Measurements from ENCODE around the gene GRK4. TPM values are rescaled to one million over a fixed set of nuclear protein-coding genes. Genes with fewer than 3 reads are reported as not detected.

The GRK4 gene
- polyA plus RNA-seq, 1 of the 3 experiments (the other 2 are of a cell fraction) = 2.7 TPM

GRCh38 chr4:3074846-3075651 is 111.7 kb downstream of the GRK4 start (continued):
- TF ChIP-seq FOXM1 (IDR thresholded peaks at IDR 0.05; ENCODE audit: low read depth) = no peak
- no peak for TF ChIP-seq SMC3 (IDR thresholded peaks at IDR 0.05; ENCODE audit: low read depth, low read length)
- no peak for TF ChIP-seq EZH2phosphoT487 (IDR thresholded peaks at IDR 0.05; ENCODE audit: borderline replicate concordance, low read depth)
- TF ChIP-seq IRF3 (IDR thresholded peaks at IDR 0.05; ENCODE audit: low read depth, low read length) = no peak

GRCh38 chr4:3075652-3075981 is 112.2 kb downstream of the GRK4 start:
- Histone ChIP-seq H3K4me3 (ENCODE audit: low read depth in 2 of 2, low read length in 1 of 2) (peak overlapping the region; percentile 85 to 93), H3K27ac (ENCODE audit: low read depth in 2 of 2, low read length in 1 of 2) (peak overlapping the region; percentile 13 to 96; a peak in 3 of 4 replicates), H3K9ac (peak overlapping the region; percentile 98), H3K9me3 (no peaks in the 10 kb centered on the region), H3K27me3 (ENCODE audit: insufficient read depth) (no peaks in the 10 kb centered on the region), H3K9me2 (no peaks in the 10 kb centered on the region), H3K4me1 (ENCODE audit: control insufficient read depth in 1 of 2, insufficient read depth in 2 of 2, low read depth in 1 of 2, low read length in 1 of 2) (peaks cover 6 to 15% of the 10 kb centered on the region in 2 experiments; a peak in 3 of 4 replicates), H3K36me3 (replicated peaks in 1 of 2; ENCODE audit: control insufficient read depth in 1 of 2, insufficient read depth in 2 of 2, low read length in 1 of 2) (no peaks in the 10 kb centered on the region), H3K4me2 (peak overlapping the region; percentile 89), H2AFZ (ENCODE audit: low read depth) (no peak overlapping the region), H4K20me1 (ENCODE audit: insufficient read depth) (peaks cover 51% of the 10 kb centered on the region), H3F3A (replicated peaks; ENCODE audit: insufficient read depth) (peaks cover 8% of the 10 kb centered on the region), H3K79me2 (ENCODE audit: insufficient read depth) (peaks cover 55% of the 10 kb centered on the region)
- ChIA-PET POLR2A (interaction anchor here (0.7 kb wide), 1 partner anchor 15 kb away, joined by 3 read pairs; no protein-coding TSS in a partner anchor), CTCF (no interaction called here)
- no peak for DNase-seq
- TF ChIP-seq MEF2A (IDR thresholded peaks at IDR 0.05; ENCODE audit: borderline replicate concordance, low read depth) = no peak
- 4% methylated on average over 7 of the region's 8 CpGs for WGBS (ENCODE audit: low lambda C conversion rate)

- peaks cover 6 to 15% of the 10 kb centered on the region in 2 experiments; a peak in 3 of 4 replicates for H3K4me1 ChIP-seq (ENCODE audit: control insufficient read depth in 1 of 2, insufficient read depth in 2 of 2, low read depth in 1 of 2, low read length in 1 of 2)
- POLR2A ChIA-PET = no interaction called here
- no peak overlapping the region for H3K4me3 ChIP-seq (ENCODE audit: low read depth in 2 of 2, low read length in 1 of 2)
- peaks cover 76% of the 10 kb centered on the region for H3K79me2 ChIP-seq (ENCODE audit: insufficient read depth)
- no peaks in the 10 kb centered on the region for H3K9me3 ChIP-seq
- CTCF ChIA-PET = interaction anchor here (1.3 kb wide), 1 partner anchor 12 kb away, joined by 3 read pairs; no protein-coding TSS in a partner anchor
- H2AFZ ChIP-seq (ENCODE audit: low read depth) = no peak overlapping the region
- H3F3A ChIP-seq (replicated peaks; ENCODE audit: insufficient read depth) = peaks cover 8% of the 10 kb centered on the region
- H3K27me3 ChIP-seq (ENCODE audit: insufficient read depth) = no peaks in the 10 kb centered on the region
- 94% methylated on average over 2 of the region's 2 CpGs for WGBS (ENCODE audit: low lambda C conversion rate)
- no peaks in the 10 kb centered on the region for H3K36me3 ChIP-seq (replicated peaks in 1 of 2; ENCODE audit: control insufficient read depth in 1 of 2, insufficient read depth in 2 of 2, low read length in 1 of 2)
- H3K27ac ChIP-seq (ENCODE audit: low read depth in 2 of 2, low read length in 1 of 2) = no peak overlapping the region
- no peak overlapping the region for H3K9ac ChIP-seq
- H3K9me2 ChIP-seq = no peaks in the 10 kb centered on the region
- peaks cover 70% of the 10 kb centered on the region for H4K20me1 ChIP-seq (ENCODE audit: insufficient read depth)
- peak overlapping the region; percentile 23; the same call in 1 of the 2 replicates for H3K4me2 ChIP-seq
- DNase-seq = no peak
- TF ChIP-seq NRF1 (IDR thresholded peaks at IDR 0.05; ENCODE audit: low read depth, low read length) (no peak), FOSL2 (IDR thresholded peaks at IDR 0.05; ENCODE audit: borderline replicate concordance, low read depth) (no peak), EP300 (IDR thresholded peaks at IDR 0.05; ENCODE audit: borderline replicate concordance in 1 of 2, low read depth in 1 of 2, low read length in 1 of 2) (no peak), EZH2phosphoT487 (IDR thresholded peaks at IDR 0.05; ENCODE audit: borderline replicate concordance, low read depth) (no peak), RCOR1 (IDR thresholded peaks at IDR 0.05; ENCODE audit: low read length) (no peak), PBX3 (IDR thresholded peaks at IDR 0.05) (no peak), TEAD4 (IDR thresholded peaks at IDR 0.05; ENCODE audit: borderline replicate concordance, insufficient read depth) (no peak), FOXM1 (IDR thresholded peaks at IDR 0.05; ENCODE audit: low read depth) (no peak), GATA2 (CRISPR knock-in tag; IDR thresholded peaks at IDR 0.05) (no peak)
- TF ChIP-seq, protein P1, sequence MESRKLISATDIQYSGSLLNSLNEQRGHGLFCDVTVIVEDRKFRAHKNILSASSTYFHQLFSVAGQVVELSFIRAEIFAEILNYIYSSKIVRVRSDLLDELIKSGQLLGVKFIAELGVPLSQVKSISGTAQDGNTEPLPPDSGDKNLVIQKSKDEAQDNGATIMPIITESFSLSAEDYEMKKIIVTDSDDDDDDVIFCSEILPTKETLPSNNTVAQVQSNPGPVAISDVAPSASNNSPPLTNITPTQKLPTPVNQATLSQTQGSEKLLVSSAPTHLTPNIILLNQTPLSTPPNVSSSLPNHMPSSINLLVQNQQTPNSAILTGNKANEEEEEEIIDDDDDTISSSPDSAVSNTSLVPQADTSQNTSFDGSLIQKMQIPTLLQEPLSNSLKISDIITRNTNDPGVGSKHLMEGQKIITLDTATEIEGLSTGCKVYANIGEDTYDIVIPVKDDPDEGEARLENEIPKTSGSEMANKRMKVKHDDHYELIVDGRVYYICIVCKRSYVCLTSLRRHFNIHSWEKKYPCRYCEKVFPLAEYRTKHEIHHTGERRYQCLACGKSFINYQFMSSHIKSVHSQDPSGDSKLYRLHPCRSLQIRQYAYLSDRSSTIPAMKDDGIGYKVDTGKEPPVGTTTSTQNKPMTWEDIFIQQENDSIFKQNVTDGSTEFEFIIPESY (IDR thresholded peaks at IDR 0.05; ENCODE audit: borderline replicate concordance, low read depth) = no peak
- TF ChIP-seq, protein P2, sequence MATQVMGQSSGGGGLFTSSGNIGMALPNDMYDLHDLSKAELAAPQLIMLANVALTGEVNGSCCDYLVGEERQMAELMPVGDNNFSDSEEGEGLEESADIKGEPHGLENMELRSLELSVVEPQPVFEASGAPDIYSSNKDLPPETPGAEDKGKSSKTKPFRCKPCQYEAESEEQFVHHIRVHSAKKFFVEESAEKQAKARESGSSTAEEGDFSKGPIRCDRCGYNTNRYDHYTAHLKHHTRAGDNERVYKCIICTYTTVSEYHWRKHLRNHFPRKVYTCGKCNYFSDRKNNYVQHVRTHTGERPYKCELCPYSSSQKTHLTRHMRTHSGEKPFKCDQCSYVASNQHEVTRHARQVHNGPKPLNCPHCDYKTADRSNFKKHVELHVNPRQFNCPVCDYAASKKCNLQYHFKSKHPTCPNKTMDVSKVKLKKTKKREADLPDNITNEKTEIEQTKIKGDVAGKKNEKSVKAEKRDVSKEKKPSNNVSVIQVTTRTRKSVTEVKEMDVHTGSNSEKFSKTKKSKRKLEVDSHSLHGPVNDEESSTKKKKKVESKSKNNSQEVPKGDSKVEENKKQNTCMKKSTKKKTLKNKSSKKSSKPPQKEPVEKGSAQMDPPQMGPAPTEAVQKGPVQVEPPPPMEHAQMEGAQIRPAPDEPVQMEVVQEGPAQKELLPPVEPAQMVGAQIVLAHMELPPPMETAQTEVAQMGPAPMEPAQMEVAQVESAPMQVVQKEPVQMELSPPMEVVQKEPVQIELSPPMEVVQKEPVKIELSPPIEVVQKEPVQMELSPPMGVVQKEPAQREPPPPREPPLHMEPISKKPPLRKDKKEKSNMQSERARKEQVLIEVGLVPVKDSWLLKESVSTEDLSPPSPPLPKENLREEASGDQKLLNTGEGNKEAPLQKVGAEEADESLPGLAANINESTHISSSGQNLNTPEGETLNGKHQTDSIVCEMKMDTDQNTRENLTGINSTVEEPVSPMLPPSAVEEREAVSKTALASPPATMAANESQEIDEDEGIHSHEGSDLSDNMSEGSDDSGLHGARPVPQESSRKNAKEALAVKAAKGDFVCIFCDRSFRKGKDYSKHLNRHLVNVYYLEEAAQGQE (IDR thresholded peaks at IDR 0.05; ENCODE audit: low read depth, low read length) = no peak
These were observed 114.4 kb downstream of the GRK4 start for GRCh38 chr4:3077796-3078195.
